Heart left ventricle (tissue), 13 donors: ENCODE data around the gene RASSF9.

ENCODE experiments used
- POLR2A ChIP-seq, 2 donors: fragments of 450-650 bp; IDR thresholded peaks; one replicate each; pipeline ENCODE4 v1.6.1; 2017; ENCODE audit warnings: antibody characterized with exemption in 2 of 2, mild to moderate bottlenecking in 2 of 2, moderate library complexity in 2 of 2
- TF ChIP-seq, protein P1 (sequence below), 12 donors: fragments of 200-600 bp; sonication (generic) in 4 of 12; IDR thresholded peaks; one replicate each; pipeline versions ENCODE4 v1.5.0 to v1.8.0; 2018 to 2022; ENCODE audit warnings: antibody characterized with exemption in 12 of 12, mild to moderate bottlenecking in 5 of 12
- donor health status: ischemic (EF 13 %, LVEDD 7.1; RV severe dilation, severe dysfunction).
- donor health status: DM: no; HTN: yes; CAD: no.
- donor health status: DM: no; HTN: no; CAD: no.
- donor health status: ischemic (EF 25% LVEDD 6.9; RV normal size, moderate dysfunction).
- donor health status: ischemic (EF 25% LVEDD 5.7; RV mildly dilated, moderate dysfunction).
- donor health status: ischemic (EF 35%, LVEDD 5.7; RV mildly dilated, moderate dysfunction).
- donor health status: nonischemic (EF 11% LVEDD 7.7; RV severe dilation, severe dysfunction).
- donor health status: DM: yes; HTN: yes; CAD: no.
- donor health status: PGD.
- donor health status: ischemic (EF 29% LVEDD 5.4; RV normal size, mild dysfunction).
- donor health status: nonischemic (EF 23%, LVEDD 6.1; RV moderate dilation, normal function).

- no peak for TF ChIP-seq POLR2A (IDR thresholded peaks at IDR 0.05)
- TF ChIP-seq, protein P1, sequence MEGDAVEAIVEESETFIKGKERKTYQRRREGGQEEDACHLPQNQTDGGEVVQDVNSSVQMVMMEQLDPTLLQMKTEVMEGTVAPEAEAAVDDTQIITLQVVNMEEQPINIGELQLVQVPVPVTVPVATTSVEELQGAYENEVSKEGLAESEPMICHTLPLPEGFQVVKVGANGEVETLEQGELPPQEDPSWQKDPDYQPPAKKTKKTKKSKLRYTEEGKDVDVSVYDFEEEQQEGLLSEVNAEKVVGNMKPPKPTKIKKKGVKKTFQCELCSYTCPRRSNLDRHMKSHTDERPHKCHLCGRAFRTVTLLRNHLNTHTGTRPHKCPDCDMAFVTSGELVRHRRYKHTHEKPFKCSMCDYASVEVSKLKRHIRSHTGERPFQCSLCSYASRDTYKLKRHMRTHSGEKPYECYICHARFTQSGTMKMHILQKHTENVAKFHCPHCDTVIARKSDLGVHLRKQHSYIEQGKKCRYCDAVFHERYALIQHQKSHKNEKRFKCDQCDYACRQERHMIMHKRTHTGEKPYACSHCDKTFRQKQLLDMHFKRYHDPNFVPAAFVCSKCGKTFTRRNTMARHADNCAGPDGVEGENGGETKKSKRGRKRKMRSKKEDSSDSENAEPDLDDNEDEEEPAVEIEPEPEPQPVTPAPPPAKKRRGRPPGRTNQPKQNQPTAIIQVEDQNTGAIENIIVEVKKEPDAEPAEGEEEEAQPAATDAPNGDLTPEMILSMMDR (IDR thresholded peaks at IDR 0.05), result no peak
These were observed 31.5 kb downstream of the RASSF9 start for GRCh38 chr12:85804663-85805062.
